ENCODE measurements around the gene DRAXIN. TPM values are rescaled to one million over a fixed set of nuclear protein-coding genes. Genes with fewer than 3 reads are reported as not detected.

The DRAXIN gene
- total RNA-seq, 2 donors from 2014 or later, result not detected

DNA sequence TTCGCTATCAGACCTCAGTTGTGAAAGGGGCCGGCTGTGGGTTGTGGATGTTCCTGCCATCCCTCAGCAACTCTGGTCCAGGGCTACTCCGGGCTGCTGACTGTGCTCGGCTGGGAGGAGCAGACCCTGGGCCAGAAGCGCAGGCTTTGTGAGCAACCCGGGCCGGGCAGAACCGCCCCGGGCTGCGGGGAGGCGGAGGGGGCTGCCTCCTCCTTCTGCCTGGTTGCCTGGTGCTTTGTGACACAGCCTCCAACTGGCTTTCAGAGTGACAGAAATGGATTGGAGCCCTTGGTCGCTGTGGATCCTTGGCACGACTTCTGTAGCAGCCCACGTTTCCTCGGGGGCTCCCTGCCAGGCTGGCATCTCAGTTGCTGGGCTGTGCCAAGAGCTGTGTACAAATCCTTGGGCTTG is 10.0 kb downstream of the DRAXIN start:
- no peak overlapping the region for H3K4me3 ChIP-seq
- H3K9me3 ChIP-seq, result no peaks in the 10 kb centered on the region
- 39 to 48% methylated on average over 6 to 15 of the region's 15 CpGs for whole genome bisulfite sequencing, 2 donors
- TF ChIP-seq, protein P1, sequence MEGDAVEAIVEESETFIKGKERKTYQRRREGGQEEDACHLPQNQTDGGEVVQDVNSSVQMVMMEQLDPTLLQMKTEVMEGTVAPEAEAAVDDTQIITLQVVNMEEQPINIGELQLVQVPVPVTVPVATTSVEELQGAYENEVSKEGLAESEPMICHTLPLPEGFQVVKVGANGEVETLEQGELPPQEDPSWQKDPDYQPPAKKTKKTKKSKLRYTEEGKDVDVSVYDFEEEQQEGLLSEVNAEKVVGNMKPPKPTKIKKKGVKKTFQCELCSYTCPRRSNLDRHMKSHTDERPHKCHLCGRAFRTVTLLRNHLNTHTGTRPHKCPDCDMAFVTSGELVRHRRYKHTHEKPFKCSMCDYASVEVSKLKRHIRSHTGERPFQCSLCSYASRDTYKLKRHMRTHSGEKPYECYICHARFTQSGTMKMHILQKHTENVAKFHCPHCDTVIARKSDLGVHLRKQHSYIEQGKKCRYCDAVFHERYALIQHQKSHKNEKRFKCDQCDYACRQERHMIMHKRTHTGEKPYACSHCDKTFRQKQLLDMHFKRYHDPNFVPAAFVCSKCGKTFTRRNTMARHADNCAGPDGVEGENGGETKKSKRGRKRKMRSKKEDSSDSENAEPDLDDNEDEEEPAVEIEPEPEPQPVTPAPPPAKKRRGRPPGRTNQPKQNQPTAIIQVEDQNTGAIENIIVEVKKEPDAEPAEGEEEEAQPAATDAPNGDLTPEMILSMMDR (IDR thresholded peaks at IDR 0.05), result no peak
- TF ChIP-seq POLR2A (IDR thresholded peaks at IDR 0.05), result no peak
- no peaks in the 10 kb centered on the region for H3K36me3 ChIP-seq (replicated peaks in 1 of 2; ENCODE audit: insufficient read depth in 1 of 2, low read depth in 2 of 2)
- DNase-seq (no peak), ATAC-seq (no peak)
- intact Hi-C loops (cut with DNase I), result no loop called here
- no peaks in the 10 kb centered on the region for H3K4me1 ChIP-seq
- H3K27me3 ChIP-seq, result peaks cover 0 to 6% of the 10 kb centered on the region in 2 donors
- H3K27ac ChIP-seq, result no peak overlapping the region

DNA sequence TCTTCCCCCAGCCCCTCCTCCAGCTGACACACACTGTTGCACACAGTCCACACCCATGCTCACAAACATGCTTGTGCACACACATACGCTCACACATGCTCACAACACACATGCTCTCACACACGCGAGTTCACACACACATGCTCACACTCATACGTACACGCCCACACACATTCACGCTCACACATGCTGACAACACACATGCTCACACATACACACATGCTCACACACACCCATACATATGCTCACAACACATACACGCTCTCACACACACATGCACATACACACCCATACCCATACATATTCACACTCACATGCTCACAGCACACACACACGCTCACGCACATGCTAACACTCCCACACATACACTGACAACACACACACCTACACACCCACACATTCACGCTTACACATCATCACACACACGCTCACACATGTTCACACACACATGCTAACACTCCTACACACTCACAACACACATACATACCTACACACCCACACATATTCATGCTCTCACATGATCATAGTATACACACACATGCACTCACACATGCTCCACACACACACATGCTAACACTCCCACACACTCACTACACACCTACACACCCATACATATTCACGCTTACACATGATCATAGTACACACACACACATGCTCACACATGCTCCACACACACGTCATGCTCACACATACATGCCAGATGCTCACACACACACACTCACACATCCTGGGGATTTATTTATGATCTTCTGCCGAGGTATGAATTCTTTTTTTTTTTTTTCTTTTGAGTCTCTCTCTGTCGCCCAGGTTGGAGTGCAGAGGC is 10.7 kb downstream of the DRAXIN start:
- no peaks in the 10 kb centered on the region for H3K4me1 ChIP-seq
- no peaks in the 10 kb centered on the region for H3K9me3 ChIP-seq
- H3K36me3 ChIP-seq (replicated peaks in 1 of 2; ENCODE audit: insufficient read depth in 1 of 2, low read depth in 2 of 2), result no peaks in the 10 kb centered on the region
- peaks cover 0 to 6% of the 10 kb centered on the region in 2 donors for H3K27me3 ChIP-seq
- intact Hi-C loops (cut with DNase I), result no loop called here
- H3K27ac ChIP-seq, result no peak overlapping the region
- TF ChIP-seq, protein P1 (IDR thresholded peaks at IDR 0.05), result no peak
- no peak for TF ChIP-seq POLR2A (IDR thresholded peaks at IDR 0.05)
- DNase-seq (no peak), ATAC-seq (no peak)
- WGBS, 2 donors, result 66 to 73% methylated on average over 15 of the region's 15 CpGs
- H3K4me3 ChIP-seq, result no peak overlapping the region

DNA sequence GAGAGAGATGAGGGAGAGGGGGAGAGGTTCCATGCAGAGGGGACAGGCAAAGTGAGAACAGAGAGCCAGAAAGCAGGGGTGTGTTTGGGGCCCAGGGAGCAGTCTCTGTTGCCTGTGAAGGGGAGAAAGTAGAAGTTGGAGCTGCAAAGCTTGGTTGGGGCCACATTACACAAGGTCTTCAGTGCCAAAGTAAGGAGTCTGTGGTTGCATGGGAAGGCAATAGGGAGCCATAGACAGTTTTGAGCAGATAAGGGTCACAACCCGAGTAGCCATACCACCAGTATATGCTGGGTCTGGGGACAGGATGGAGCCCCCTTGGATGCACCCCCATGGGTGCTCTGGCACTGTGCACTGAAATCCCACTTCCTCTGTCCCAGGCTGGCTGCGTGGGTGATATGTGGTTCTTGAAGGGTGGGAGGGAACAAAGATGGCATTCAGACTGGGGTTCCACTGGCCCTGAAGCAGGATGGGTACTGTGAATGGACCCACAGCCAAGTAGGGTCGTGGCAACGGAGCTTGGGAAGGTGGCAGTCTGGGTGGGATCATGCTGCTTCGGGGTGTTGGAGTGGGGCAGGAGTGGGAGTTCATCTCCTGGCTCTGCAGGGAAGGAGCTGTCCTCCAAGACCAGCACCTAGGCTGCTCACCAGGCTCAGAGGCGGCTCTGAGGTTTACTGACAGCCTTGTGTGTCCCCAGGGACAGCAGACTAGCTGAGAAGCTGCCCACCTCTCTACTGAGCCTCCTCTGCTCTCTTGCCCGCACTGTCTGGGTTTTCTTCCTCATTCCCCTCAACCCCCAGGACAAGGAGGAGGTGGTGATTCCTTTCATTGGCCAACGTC is 12.1 kb downstream of the DRAXIN start:
- ATAC-seq (no peak), DNase-seq (no peak)
- Histone ChIP-seq H3K4me3 (no peak overlapping the region), H3K9me3 (no peaks in the 10 kb centered on the region), H3K4me1 (peaks cover 10% of the 10 kb centered on the region), H3K27me3 (peaks cover 0 to 6% of the 10 kb centered on the region in 2 donors), H3K27ac (no peak overlapping the region), H3K36me3 (replicated peaks in 1 of 2; ENCODE audit: insufficient read depth in 1 of 2, low read depth in 2 of 2) (no peaks in the 10 kb centered on the region)
- WGBS, 2 donors, result 54 to 69% methylated on average over 6 to 8 of the region's 8 CpGs
- intact Hi-C loops (cut with DNase I), result no loop called here
- no peak for TF ChIP-seq POLR2A (IDR thresholded peaks at IDR 0.05)
- TF ChIP-seq, protein P1 (IDR thresholded peaks at IDR 0.05), result no peak

DNA sequence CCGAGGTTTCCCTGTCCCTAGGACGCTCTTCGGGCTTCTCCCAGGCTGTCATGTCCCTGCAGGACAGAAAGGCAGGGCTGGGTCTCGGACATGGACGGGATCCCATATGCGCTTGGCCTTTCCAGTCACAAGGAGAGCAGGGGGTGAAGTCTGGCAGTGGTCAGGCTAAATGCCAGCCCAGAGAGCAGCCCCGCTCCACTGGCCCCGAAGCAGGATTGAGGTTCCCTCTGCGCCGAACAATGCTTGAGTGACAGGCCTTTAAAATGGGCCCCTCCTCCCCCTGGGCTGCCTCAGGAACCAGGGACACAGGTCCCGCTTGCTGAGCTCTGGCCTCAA is 12.7 kb downstream of the DRAXIN start:
- 70% methylated on average over 6 to 11 of the region's 11 CpGs for WGBS, 2 donors
- H3K27me3 ChIP-seq, result peaks cover 0 to 6% of the 10 kb centered on the region in 2 donors
- no peak for DNase-seq

More for the DNA sequence above, 12.7 kb downstream of the DRAXIN start:
- no peak for ATAC-seq
- no peaks in the 10 kb centered on the region for H3K36me3 ChIP-seq (replicated peaks in 1 of 2; ENCODE audit: insufficient read depth in 1 of 2, low read depth in 2 of 2)
- no peak overlapping the region for H3K4me3 ChIP-seq
- no peak for TF ChIP-seq POLR2A (IDR thresholded peaks at IDR 0.05)
- TF ChIP-seq, protein P1 (IDR thresholded peaks at IDR 0.05), result no peak
- peaks cover 10% of the 10 kb centered on the region for H3K4me1 ChIP-seq
- H3K27ac ChIP-seq, result no peak overlapping the region
- intact Hi-C loops (cut with DNase I), result no loop called here
- H3K9me3 ChIP-seq, result no peaks in the 10 kb centered on the region

Data from body of pancreas (tissue), 4 donors.